HG02870 (cell line): ENCODE results near the gene TMEM220.
A peak's percentile ranks its signal among the peaks of the same experiment; 100 is the strongest.

Experiments
- ATAC-seq: cut with Tn5 transposase; IDR thresholded peaks from one replicate; pipeline ENCODE4 v1.9.1; 2021; ENCODE audit warnings: mild to moderate bottlenecking, moderate library complexity; ENCODE audit not compliant: unreplicated experiment

The TMEM220 gene

DNA sequence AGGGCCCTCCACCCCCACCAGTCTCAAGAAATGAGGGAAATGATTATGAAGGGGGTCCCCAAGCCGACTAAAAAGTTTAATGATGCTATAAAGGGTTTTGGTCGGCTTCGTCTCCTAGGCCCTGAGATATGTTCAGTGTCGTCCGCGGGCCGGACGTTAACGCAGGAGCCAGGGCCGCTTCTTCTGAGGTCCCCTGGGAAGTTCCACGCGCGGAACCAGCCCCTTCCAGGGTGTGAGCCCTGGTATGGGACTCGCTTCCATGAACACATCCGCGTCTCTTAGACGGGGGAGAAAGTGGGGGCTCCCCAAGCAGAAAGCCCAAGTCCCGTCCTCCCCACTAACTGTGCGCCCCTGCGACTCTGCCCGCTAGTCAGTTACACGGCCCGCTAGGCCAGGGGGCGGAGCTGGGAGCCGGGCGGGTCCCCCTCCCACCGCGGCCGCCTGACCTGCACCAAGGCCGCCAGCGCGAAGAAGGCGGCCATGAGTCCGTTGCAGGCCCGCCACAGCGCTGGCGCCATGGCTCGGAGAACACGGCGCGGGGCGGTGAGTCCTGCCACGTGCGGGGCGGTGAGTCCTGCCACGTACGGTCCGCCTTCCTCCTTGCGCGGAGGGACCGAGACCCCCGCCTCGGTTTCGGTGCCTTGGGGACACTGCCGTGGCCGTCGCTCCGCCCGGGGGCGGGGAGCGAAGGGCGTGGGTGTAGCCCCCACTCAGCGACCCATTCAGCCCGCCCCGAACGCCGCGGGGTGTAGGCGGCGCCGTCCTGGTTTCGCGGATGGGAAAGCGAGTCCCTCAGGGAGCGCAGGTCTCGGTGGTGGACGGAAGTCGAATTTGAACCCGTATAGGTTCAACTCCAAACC is at the start of gene TMEM220:
Gene TMEM220 (minus strand): TSS at position 690 of the 860 bp plus-strand sequence. CDS start 172 bp downstream, at position 518.
- peak; percentile 60 for ATAC-seq

DNA sequence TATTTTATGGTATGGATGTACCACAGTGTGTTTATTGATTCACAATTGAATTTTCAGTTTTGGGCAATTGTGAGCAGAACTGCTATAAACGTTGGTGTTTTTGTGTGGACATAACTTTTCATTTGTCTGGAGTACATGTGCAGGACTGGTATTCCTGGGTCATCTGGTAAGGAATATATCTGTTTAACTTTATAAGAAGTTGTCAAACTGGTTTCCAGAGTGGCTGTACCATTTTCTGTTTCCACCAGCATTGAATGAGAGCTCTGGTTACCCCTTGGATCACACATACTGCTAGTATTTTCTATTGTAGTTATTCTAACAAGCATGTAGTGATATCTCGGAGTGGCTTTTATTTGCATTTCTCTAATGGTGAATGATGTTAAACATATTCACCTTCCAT is 49.8 kb upstream of the TMEM220 start:
- ATAC-seq = no peak

DNA sequence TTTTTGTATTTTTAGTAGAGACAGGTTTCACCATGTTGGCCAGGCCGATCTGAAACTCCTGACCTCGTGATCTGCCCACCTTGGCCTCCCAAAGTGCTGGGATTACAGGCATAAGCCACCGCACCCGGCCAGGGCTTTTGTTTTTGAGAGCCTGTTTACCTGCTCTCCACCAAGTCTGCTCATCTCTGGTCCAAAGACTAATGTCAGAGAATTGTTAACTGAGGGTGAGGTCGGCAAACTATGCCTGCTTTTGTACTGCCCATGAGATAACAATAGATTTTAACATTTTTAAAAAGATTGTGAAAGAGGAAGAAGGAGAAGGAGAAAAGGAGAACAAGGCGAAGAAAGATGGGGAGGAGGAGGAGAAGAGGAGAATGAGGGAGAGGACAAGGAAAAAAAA is 48.1 kb upstream of the TMEM220 start:
- ATAC-seq = no peak

DNA sequence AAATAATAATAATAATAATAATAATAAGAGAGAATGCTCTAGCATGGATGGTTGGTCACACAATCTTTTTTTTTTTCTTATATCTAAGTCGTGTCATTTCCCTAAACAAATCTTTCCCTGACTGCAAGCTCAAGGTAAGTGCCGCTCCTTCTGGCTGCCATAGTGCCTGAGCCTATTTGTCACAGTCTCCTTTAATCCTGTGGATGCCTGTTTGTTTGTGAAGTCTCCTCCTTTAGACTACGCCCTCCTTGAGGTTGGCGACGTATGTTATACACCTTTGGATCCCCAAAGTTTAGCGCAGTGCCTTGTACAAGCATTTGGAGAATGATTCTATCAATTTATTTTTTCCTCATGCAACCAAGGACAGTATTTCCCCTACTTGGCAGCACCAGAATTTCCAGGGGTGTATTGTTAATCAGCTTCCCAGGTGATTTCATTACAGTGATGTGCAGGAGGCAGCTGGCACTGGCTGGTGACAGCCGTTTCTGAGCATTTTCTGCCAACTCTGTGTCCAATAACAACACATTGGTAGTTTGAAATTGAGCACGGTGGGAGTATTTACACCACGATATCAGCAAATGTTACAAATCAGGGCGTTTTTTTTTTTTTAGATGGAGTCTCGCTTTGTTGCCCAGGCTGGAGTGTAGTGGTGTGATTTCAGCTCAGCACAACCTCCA is 47.4 kb upstream of the TMEM220 start:
- no peak for ATAC-seq

DNA sequence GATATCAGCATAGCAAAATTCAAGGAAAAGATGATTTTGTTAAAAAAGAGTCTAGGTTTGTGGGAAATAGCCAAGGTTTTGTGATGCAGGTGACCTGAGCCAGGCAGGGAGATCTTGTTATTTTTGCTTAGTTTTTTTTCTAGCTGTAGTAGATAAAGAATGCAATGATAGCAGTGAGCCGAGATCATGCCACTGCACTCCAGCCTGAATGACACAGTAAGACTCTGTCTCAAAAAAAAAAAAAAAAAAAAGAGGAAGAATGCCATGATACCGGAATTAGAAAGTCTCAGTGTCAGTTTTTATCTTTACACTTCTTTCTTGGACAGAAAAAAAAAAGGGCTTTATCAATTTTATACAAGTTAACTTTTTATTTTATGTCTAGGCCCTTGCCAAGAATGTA is 46.6 kb upstream of the TMEM220 start:
- no peak for ATAC-seq

DNA sequence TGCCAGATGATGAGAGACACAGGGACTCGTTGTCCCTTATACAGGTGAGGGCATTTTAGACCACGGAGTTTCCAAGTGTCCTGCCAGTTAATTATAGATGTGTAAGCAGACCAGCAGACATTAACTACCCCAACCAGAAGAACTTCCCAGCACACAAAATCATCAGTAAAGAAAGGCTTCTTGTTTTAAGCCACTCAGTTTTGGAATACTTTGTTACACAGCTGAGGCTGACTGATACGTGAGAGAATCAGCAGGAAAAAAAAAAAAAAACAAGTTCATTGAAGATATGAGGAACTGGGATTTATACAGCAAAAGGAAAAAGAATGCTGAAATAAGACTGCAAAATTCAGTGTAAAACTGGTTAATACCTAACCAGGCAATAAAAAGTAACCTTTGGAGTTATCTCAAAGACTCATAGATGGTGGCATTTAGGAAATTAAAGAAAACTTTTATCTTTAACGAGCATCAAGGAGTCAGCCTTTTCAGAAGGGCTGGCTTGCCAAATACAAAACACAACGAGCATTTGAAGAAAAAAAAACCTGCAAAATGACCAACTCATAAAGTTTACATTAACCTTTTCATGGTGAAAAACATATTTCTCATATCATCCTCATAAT is 46.0 kb upstream of the TMEM220 start:
- ATAC-seq = no peak

DNA sequence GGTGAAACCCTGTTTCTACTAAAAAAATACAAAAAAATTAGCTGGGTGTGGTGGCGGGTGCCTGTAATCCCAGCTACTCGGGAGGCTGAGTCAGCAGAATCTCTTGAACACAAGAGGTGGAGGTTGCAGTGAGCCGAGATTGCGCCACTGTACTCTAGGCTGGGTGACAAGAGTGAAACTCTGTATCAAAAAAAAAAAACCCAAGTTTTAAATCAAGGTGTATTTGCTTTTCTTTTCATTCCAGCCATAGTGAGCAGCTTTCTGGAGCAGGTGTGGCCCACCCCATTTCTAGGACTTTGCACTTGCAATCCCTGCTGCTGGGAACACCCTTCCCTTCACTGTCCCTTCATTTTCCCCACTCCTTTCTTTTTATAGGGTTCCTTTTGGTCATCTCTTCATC is 45.2 kb upstream of the TMEM220 start:
- ATAC-seq = no peak

DNA sequence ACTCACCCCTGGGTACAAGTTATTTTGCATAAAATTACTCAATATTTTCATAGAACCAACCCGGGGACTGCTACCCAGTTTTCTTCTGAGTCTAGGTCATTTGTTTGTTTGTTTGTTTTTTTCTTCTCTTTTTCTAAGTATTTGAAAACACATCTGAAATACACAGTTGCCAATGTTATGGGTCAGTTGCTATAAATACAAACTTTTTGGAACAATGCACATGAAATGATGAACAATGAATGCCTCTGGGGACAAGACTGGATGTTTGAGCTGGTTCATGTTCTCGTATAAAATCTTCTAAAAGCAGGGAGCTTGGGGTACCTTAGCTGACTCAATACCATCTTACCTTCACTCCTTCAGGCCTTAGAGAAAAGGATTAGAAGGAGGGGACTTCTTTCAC is 43.6 kb upstream of the TMEM220 start:
- ATAC-seq = no peak

DNA sequence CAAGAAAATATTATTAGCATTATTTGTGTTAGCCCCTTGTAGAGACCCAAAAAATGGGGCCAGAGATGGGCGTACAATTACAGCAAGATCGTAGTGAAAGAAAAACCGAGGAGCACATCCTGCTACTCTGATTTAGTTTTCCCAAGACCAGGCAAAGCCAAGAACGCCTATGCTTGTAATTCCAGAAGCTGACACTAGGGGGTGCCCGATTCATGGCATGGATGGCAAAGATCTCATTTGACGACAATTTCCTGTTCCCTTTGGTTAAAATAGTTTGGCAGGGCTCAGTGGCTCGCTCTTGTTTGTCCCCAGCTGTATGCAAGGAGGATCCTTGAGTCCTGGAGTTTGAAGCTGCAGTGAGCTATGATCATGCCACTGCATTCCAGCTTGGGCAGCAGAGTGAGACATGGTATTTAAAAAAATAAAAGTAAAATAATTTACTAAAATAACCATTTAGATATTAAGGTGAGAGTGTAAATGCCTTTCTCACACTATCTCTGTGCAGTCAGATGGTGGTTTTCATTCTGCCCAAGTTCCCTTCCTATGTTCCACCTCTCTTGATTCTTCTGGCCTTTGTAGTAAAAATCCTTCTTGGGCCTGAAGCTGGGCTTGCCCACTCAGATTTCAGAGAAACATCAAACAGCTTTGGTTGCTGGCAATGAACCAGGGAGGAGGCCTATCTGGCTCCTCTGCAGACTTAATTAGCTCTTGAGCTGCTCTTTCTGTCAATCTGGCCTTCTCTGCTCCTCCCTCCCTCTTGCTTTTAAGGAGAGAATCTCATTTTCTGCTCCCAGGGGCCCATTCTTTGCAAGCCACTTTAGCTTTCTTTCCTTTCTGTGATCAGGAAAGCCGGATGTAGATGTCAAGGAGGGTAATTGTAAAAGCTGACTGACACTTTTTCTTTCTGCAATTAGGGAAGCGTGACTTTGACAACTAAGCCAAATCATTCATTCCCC is 42.9 kb upstream of the TMEM220 start:
- no peak for ATAC-seq

DNA sequence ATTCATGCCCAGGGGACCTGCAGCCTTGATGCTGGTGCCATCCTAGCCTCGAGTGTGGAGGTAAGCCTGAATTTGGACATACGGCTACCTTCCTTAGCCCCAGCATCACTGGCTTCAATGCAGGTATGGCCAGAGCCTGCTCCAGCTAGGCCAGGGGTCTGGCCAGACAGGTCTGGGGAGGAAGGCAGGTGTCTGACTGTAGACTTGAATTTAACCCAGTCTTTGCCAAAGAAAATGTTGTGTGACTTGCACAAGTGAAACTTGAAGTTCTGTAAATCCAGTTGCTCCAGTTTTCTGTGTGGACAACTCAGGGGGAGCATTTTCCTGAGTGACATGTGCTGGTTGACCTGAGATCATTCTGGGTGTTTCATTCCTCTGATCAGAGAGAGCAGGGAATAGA is 41.3 kb upstream of the TMEM220 start:
- ATAC-seq = no peak

DNA sequence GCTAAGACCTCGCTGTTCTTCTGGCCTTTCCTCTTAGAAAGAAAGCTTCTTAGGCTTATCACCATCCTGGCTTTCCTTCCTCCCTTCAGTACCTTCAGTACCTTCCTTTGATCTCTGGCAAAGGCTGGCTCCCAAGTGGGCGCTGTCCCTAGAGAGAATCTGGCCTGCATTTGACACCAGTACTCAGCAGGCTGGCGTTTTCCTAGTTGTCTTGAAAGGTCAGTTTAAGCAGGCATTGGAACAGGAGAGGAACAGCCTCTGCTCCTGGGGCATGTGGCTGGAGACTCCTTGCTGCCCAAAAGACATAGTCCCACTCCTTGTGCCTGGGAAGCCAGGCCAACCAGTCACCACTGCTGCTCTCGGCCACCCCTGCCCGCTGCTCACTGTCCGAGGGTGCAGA is 40.0 kb upstream of the TMEM220 start:
- no peak for ATAC-seq

DNA sequence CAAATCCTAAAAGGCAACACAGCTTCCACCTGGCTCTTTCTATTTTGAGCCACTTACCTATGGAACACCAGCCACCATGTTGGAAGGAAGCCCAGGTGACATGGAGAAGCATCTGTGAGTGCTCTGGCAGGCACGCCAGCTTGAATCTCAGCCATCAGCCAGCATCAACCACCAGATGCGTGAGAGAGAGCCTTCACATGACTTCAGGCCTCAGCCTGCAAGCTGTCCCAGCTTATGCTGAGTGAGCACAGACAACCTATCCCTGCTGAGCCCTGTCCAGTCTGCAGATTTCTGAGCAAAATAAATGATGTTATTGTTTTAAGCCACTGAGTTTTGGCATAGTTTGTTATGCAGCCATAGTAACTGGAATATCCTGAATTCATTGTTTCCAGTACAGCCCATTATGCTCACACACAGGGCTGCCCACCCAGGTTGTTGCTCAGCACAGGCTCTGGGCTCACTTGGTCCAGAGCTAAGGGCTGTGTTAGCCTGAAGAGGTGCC is 39.0 kb upstream of the TMEM220 start:
- no peak for ATAC-seq

DNA sequence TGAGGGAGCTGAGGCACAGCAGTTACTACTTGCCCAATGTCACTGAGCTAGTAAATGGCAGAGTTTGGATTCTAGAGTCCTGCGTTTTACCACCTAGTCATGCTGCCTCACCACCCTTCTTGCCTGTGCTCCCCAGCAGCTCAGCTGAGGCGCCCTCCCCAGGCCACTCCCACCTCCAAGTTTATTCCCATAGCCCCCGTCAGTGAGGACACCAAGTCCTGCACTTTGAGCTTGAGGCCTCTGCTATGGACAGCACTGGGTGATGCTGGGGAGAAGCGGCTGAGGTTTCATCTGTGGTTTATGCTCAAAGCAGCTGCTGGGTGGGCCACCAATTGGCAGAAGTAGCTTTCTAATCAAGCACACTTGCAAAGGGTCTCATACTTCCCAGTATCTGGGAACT is 37.4 kb upstream of the TMEM220 start:
- no peak for ATAC-seq

DNA sequence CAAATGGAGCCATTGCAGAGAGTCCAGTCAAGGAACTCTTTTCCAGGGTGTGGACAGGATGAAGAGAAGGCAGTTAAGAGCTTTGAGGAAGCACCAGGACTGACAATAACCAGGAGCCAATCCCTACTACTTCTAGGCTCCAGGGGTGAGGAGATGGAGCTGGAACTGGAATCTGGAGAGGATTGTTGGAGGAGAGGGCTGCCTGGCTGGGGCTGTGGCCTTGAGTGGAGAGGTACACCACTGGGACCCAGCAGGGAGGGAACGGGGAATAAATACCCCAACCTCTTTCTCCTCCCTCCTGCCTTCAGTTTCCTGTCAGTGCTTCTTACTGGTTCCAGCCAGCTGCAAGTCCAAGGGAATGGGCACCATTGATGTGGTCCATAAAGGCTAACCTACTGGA is 32.2 kb upstream of the TMEM220 start:
- ATAC-seq = no peak

DNA sequence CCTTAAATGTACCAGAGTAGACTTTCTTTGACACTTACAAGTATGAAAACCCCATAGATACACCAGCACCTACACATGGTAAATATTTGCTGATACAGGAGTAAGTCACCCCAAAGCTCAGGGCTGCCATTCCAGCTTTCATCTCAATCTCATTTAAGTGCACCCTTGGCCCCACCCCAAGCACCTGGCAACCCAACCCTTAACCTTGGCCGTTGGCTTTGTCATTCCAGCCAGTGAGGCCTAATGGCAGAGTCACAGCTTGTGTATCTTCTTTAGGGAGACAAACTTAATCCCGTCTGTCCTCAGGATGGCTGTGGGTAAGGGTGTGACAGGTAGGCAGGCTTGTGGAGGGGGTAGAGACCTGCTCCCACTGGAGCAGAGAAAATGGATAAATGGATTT is 31.5 kb upstream of the TMEM220 start:
- ATAC-seq = no peak

DNA sequence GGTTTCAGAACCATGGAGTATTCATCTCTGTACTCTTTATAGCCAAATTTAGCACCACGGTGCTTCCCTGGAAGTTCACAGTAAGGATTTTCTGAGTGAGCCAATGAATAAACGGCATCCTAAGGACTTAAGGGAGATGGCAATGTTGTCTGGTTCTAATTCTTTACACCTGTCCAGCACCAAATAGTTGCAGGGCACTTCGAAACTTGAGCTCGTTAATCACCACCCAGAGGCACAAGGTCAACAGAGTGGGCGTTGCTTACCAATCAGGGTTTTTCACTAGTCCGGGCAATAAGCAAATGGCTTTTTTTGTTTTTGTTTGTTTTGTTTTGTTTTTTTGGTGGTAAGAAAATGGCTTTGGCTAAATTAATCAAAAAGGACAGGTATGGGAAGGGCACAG is 28.2 kb upstream of the TMEM220 start:
- ATAC-seq = no peak

DNA sequence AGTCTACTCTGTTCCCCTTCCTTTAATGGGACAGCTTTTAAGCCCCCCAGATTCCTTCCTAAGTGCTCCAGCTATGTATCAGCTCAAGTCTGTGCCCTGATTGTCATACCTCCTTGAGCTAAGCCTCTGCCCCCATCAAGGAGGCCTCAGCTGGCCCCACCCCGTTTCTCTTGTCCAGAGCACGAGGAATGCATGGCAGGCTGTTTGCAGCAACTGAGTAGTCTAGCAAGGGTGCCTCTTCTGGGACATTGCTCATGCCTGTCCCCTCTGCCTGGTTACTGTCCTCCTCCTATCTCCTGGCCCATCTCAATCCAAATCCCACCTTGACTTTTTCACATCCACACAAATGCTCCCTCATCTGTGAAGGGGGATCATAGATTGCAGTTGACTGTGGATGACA is 27.8 kb upstream of the TMEM220 start:
- ATAC-seq = no peak

DNA sequence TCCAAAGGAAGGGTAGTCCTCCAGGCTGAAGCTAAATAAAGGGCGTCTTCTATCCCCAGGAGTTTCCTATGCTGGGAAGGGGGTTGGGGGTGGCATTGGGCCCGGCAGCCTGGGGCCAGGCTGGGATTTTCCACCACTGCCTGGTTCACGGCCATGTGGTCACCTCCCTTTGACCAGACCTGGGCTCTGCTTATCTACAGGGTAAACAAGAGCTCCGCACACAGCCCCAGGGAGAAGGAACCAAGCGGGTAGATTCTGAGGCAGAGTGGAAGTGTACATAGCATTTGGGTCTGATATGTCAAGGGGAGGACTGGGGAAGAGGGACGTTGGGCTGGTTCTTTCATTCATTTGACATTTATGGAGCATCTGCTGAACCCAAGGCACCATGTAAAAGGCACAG is 27.2 kb upstream of the TMEM220 start:
- no peak for ATAC-seq

DNA sequence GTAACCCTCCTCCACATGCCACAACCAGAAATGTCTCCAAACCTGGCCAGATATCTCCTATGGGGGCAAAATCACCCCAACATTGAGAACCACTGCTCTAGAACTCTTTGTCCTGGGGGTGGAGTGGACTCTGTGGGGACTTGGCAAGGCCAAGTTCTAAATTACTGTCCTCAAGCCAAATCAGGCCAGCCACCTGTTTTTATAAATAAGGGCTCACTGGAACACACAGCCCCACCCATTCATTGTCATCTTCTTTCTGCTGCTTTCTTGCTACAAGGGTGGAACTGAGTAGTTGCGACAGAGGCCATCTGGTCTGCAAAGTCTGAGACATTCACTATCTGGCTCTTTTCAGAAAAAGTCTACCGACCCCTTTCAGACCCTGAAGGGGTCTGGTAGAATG is 26.8 kb upstream of the TMEM220 start:
- no peak for ATAC-seq

DNA sequence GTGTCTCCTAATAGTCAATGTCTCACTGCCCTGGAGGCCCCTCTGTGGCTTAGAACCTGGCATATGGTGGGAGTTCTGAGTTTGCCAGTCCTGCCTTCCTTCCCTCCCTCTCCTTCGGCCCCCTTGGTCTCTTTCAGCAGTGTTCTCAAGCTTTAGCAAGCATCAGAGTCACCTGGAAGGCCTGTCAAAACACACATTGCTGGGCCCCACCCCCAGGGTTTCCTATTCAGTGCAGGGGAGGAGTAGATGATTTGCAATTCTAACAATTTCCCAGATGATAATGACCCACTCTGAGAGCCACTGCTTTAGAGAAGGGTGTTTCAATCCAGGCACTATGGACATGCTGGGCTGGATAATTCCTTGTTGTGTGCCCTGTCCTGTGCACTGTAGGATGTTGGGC is 26.4 kb upstream of the TMEM220 start:
- ATAC-seq = no peak
